AG08396 (cell line): ENCODE results near the gene MVD.
"Not testable (repeated sequence)": the region's sequence is repeated elsewhere in the genome, so short reads cannot be mapped to it uniquely, and the experiment has no call there.

Experiments used
- DNase-seq: peaks from one replicate; pipeline ENCODE4 v3.0.0; 2012; ENCODE audit warnings: low spot score, mixed read lengths

The MVD gene

DNA sequence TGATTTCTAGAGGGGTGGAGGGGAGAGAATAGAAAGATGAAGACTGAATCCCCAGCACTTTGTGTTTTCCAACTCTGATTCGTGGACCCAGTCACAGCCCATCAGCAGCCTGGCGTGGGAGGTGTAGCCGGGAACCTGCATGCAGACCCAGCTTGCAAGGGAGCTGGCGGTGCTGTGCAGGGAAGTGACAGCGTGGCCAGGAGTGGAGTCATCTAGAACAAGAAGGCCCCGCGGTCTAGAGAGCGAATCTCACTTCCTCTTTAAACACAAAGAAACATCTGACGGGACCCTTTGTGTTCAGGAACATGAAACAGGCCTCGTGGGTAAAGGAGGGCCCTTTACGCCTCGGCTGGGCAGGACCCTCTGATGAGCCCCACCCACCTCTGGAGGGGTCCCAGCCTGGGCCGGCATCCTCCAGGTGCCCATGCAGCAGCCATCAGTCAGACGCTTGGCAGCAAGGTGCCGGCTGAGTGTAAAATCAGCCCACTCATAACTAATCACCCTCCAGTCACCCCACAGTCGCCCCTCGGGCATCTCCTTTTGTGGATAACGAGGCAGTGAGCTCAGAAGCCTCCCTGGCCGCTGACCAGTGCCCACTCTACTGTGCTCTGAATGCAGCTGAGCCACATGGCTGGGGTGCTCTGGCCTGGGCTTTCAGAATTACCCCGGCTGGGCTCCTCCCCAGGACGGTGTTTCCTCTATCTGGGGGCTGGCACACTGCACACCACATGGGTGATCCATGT is 19.0 kb upstream of the MVD start:
- no peak for DNase-seq

- DNase-seq: no peak
Measured at GRCh38 chr16:88681084-88681680, 18.3 kb upstream of the MVD start.

DNA sequence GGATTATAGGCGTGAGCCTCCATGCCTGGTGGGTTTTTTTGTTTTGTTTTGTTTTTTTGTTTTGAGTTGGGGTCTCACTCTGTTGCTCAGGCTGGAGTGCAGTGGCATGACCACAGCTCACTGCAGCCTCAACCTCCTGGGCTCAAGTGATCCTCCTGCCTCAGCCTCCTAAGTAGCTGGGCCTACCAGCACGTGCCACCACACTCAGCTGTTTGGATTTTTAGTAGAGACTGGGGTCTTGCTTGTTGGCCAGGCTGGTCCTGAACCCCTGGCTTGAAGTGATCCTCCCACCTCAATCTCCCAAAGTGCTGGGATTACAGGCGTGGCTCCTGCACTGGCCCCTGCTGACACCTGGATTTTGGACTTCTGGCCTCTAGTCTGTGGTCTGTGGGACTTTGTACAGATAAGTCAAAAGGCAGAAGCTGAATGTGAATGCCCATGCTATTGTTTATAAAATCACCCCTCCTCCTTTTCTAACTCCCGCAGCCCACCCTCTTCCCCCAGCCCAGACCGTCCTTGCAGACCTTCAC is 17.7 kb upstream of the MVD start:
- DNase-seq: no peak

GRCh38 chr16:88678224-88678979 is 15.5 kb upstream of the MVD start:
- DNase-seq: no peak

- no peak for DNase-seq
Measured at GRCh38 chr16:88677721-88678120, 14.8 kb upstream of the MVD start.

- DNase-seq: no peak
Measured at GRCh38 chr16:88676502-88677242, 13.8 kb upstream of the MVD start.

DNA sequence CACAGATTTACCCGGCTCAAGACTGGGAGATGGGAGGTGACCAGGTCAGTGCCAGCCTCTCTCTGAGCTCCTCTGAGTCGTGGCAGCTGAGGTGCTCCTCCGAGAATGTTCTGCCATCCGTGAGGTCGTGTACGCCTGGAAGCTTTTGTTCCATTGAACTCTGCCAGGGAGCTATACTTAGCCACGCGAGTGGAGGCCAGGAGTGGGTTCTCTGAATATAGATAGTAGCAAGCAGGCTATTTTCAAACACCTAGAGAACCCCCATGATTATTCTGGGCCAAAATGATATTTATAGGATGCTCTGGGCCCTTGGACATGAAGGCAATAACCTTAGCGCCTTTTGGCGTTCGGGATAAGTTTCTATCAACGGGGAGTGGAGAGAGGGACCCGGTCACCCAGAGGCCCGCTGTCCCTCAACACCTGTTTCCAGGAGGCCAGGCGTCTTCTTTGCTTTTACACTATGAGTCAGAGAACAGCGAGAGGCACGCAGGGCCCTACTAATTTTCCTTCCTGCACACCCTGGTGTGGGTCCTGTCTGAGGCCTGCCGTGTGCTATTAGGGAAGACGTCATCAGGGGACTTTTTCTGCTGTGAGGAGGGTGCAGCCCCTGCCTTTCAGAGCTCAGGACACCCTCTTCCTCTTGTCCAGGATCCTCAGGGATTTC is 11.0 kb upstream of the MVD start:
- DNase-seq: no peak

DNA sequence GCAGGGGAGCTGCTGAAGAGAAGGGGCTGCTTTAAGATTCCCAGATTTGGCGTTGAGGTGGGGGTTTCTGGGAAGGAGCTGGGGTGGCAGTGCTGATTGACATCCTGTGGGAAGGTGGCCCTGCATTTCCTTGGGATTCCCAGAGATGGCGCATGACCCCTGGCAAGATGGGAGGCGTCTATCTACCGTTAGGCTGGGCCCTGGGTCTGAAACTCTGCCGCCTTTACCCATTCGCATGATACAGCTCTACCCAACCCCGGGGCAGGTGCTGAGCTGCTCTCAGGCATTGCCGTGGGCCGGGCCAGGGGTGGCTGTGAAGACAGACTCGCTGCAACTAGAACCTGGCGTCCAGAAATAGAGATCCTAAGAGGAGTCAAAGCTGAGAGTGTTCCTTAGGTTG is 9.9 kb upstream of the MVD start:
- DNase-seq: no peak

DNA sequence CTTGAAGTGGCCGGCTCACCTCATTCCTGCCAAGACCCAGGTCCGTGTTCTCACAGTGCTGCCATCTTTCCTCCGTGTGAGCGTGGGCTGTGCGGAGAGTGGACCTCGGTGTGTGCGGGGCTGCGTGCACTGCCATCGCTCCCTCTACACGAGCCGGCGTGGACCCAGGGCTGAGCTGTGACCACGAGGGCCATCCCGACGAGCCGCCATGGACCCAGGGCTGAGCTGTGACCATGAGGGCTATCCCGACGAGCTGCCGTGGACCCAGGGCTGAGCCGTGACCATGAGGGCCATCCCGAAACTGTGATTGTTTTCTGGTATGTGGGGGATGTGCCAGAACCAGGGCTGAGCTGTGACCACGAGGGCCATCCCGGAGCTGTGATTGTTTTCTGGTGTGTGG is 8.9 kb upstream of the MVD start:
- no peak for DNase-seq

DNA sequence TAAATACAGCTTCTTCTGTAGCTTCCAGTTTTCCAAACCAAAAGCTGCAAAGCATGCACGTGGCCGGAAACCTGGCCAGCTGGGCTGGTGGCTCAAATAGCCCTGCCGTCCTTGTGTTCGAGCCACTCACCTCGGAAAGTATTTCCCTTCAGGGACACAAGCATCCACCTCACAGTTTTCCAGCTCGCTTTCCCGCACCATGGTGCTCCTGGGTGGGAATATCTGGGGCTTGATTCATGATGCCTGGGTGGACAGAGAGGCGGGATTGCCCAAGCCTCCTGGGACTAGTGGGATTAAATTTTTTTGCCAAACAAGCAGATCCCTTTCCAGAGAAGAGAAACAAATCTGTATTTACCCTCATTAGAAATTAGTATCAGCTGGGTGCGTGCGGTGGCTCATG is 7.1 kb upstream of the MVD start:
- no peak for DNase-seq

DNA sequence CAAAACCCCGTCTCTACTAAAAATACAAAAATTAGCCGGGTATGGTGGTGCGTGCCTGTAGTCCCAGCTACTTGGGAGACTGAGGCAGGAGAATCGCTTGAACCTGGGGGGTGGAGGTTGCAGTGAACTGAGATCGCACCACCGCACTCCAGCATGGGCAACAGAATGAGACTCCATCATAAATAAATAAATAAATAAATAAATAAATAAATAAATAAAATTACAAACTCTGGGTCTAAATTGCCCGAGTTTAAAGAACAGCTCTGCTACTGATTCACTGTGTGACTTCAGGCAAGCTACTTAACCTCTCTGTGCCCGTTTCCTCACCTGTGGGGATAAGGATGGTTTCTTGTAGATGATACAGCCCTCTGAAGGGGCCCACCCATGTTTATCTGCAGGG is 6.6 kb upstream of the MVD start:
- DNase-seq: not testable (repeated sequence)

DNA sequence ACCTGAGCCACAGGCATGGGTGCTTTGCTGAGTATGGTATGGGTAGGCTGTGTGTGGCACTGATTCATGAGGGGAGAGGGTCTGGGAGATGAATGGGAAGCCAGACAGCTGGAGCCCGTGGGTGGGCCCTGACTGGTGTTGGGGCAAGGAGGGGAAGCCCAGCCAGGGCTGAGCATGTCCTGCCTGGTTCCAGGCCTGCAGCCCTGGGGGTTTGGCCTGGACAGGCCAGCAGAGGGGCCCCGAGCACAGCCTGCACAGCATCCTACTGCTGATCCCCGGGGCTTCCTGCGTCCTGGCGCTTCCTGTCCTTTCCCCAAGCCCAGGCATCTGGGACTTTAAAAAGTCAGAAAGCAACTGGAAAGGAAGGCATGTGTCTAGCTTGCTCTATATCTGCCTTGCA is 4.6 kb upstream of the MVD start:
- DNase-seq: no peak

DNA sequence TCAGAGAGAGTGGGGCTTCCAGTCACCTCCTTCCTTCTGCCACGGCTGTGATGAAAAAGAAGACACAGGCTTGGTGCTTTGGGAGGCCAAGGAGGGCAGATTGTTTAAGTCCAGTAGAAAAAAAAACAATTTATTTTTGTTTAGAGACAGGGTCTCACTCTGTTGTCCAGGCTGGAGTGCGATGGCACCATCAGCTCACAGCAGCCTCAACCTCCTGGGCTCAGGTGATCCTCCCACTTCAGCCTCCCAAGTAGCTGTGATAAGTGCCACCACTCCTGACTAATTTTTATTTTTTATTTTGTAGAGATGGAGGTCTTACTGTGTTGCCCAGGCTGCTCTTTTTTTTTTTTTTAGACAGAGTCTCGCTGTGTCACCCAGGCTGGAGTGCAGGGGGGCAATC is 2.7 kb upstream of the MVD start:
- DNase-seq: no peak

- DNase-seq: no peak
Measured at GRCh38 chr16:88665148-88665547, 2.3 kb upstream of the MVD start.

- no peak for DNase-seq
Measured at GRCh38 chr16:88662222-88662842, 559 bp downstream of the MVD start.

- DNase-seq: no peak
Measured at GRCh38 chr16:88661468-88661867, 1.4 kb downstream of the MVD start.

- DNase-seq: no peak
Measured at GRCh38 chr16:88659160-88659559, 3.7 kb downstream of the MVD start.

GRCh38 chr16:88658714-88659113 is 4.2 kb downstream of the MVD start:
- no peak for DNase-seq

- DNase-seq: no peak
Measured at GRCh38 chr16:88657371-88657770, 5.5 kb downstream of the MVD start.

DNA sequence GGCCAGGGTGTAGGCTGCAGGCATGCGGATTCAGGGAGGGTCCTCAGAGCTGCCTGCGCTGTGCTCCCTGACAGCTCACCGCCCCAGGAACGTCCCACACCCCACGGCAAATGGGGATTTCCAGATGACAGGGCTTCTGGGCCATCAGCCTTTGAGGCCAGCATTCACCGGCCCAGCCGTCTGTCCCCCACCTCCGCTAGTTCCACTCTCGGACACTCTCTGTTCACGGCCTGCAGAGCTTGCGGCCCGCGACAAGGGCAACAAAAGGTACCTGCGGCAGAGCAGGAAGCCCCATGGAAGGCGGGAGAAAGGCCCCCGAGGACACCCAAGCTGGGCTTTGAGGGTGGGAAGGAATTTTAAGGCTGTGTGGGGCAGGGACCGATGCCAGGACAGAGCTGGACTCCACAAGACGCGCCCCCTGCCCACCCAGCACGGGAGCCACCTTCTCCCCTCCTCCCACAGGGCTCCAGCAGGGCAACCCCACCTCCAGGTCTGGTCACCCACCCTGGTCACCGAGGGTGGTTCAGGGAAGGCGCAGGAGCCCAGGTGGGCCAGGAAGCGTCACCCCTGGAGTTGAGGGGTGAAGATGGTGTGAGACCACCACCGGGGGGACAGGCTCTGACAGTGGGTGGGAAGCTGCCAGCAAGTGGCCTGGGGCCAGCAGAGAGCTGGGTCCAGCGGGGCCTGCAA is 6.5 kb downstream of the MVD start:
- DNase-seq: no peak
